ENCODE measurements around the gene MORN3. TPM values are rescaled to one million over a fixed set of nuclear protein-coding genes. Genes with fewer than 3 reads are reported as not detected.
"Not testable (repeated sequence)": the region's sequence is repeated elsewhere in the genome, so short reads cannot be mapped to it uniquely, and the experiment has no call there.

MORN3 gene, protein sequence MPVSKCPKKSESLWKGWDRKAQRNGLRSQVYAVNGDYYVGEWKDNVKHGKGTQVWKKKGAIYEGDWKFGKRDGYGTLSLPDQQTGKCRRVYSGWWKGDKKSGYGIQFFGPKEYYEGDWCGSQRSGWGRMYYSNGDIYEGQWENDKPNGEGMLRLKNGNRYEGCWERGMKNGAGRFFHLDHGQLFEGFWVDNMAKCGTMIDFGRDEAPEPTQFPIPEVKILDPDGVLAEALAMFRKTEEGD
- 1 to 10 TPM in 3 of 4 donors, under 1 TPM in 1; 0.40 to 2.3 (median 1.1) TPM for total RNA-seq

DNA sequence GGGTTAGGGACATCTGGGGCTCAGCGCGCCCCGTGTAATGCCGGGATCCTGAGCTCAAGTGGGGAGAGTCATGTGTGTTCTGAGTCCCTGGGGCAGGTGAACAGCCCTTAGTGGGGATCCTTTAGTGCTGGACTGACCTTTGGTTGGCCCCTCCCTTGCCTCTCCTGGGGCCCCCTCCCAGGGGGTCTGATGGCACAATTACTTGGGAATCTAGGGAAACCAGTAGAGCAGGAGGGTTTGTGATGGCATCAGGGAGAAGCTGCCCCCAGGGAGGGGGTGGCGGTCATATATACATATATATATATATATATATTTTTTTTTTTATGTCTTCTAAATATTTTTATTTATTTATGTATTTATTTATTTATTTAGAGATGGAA, at the start of gene MORN3:
MORN3 (minus strand) TSS at position 134 of the 380 bp plus-strand sequence. CDS start 171 bp downstream, outside the sequence.
- intact Hi-C loops (cut with DNase I) = loop anchor here (5.0 kb wide), 1 partner anchor 117 kb away; no protein-coding TSS in a partner anchor
- Histone ChIP-seq H3K4me3 (replicated peaks in 1 of 3) (no peak within 1 kb of the TSS), H3K4me1 (peaks cover 0 to 6% of the 10 kb centered on the region in 2 donors), H3K27ac (no peak within 1 kb of the TSS), H3K9me3 (no peaks in the 10 kb centered on the region), H3K27me3 (no peaks in the 10 kb centered on the region), H3K36me3 (no peaks in the 10 kb centered on the region)
- DNase-seq = no peak
- 92 to 94% methylated on average over 5 of the region's 5 CpGs for WGBS, 2 donors
- no peak for TF ChIP-seq POLR2A (IDR thresholded peaks at IDR 0.05)
- TF ChIP-seq, protein P1, sequence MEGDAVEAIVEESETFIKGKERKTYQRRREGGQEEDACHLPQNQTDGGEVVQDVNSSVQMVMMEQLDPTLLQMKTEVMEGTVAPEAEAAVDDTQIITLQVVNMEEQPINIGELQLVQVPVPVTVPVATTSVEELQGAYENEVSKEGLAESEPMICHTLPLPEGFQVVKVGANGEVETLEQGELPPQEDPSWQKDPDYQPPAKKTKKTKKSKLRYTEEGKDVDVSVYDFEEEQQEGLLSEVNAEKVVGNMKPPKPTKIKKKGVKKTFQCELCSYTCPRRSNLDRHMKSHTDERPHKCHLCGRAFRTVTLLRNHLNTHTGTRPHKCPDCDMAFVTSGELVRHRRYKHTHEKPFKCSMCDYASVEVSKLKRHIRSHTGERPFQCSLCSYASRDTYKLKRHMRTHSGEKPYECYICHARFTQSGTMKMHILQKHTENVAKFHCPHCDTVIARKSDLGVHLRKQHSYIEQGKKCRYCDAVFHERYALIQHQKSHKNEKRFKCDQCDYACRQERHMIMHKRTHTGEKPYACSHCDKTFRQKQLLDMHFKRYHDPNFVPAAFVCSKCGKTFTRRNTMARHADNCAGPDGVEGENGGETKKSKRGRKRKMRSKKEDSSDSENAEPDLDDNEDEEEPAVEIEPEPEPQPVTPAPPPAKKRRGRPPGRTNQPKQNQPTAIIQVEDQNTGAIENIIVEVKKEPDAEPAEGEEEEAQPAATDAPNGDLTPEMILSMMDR (IDR thresholded peaks at IDR 0.05) = no peak

DNA sequence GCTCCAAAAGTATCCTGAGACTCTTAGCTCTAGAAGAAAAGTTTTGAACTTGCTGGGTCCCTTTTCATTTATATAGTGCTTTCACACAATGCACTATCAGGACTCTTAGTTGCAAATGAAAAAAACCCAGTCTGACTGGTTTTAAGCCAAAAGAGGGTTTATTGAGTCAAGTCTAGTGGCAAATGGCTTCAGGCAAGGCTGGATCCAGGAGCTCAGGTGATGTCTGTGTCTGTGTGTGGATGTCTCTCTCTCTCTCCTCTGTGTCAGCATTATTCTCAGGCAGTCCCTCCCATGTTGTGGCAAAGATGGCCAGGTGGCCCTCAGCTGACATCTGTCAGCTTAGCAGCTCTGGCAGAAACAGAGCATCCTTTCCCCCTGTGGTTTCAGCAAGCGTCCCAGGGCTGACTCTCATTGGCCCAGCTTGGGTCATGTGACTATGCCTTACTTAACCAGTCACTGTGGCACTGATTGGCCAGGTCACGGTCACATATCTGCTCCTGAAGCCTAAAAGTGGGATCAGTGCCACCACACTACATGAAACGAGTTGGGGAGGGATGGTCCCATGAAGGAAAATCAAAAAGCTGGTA, 49.3 kb upstream of the MORN3 start:
- Histone ChIP-seq H3K27ac (no peak overlapping the region), H3K4me3 (replicated peaks in 1 of 3) (no peak overlapping the region), H3K27me3 (no peaks in the 10 kb centered on the region), H3K4me1 (peaks cover 3 to 4% of the 10 kb centered on the region in 2 donors), H3K36me3 (no peaks in the 10 kb centered on the region), H3K9me3 (no peaks in the 10 kb centered on the region)
- 86 to 89% methylated on average over 3 of the region's 3 CpGs for WGBS, 2 donors
- DNase-seq = no peak
- intact Hi-C loops (cut with DNase I) = no loop called here
- no peak for TF ChIP-seq POLR2A (IDR thresholded peaks at IDR 0.05)
- TF ChIP-seq, protein P1 (IDR thresholded peaks at IDR 0.05) = no peak

DNA sequence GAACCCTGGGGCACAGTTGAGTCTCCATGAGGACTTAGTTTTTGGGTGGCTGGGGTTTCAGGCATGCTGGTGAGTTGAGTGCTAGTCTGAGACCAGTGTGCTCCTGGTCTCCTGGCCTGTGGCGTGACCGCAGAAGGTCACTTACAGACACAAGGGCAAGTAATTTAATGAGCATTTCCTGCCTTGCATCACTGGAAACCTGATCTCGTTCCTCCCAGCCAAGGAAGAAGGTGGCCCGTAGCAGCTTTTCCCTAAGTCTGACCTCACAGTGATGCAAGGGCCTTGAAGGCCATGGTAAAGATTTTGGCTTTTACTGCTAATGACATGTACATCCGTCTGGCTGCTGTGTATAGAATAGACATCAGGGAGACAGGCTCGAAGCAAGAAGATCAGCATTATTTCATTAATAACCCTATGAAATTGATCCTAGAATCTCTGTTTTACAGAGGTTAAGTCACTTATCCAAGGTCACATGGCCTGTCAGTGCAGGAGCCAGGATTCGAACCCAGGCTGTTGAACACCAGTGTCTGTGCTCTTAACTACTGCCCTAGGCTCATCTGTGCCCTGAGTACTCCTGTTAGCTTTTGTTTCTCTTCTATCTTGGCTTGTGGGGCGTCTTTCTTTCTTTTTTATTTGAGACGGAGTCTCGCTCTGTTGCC, 47.7 kb upstream of the MORN3 start:
- Histone ChIP-seq H3K4me3 (replicated peaks in 1 of 3) (no peak overlapping the region), H3K27ac (no peak overlapping the region), H3K9me3 (no peaks in the 10 kb centered on the region), H3K4me1 (peaks cover 6 to 11% of the 10 kb centered on the region in 2 donors), H3K36me3 (no peaks in the 10 kb centered on the region), H3K27me3 (no peaks in the 10 kb centered on the region)
- no peak for DNase-seq
- 86 to 87% methylated on average over 9 to 10 of the region's 10 CpGs for WGBS, 2 donors
- intact Hi-C loops (cut with DNase I) = no loop called here
- TF ChIP-seq, protein P1 (IDR thresholded peaks at IDR 0.05) = no peak
- no peak for TF ChIP-seq POLR2A (IDR thresholded peaks at IDR 0.05)

DNA sequence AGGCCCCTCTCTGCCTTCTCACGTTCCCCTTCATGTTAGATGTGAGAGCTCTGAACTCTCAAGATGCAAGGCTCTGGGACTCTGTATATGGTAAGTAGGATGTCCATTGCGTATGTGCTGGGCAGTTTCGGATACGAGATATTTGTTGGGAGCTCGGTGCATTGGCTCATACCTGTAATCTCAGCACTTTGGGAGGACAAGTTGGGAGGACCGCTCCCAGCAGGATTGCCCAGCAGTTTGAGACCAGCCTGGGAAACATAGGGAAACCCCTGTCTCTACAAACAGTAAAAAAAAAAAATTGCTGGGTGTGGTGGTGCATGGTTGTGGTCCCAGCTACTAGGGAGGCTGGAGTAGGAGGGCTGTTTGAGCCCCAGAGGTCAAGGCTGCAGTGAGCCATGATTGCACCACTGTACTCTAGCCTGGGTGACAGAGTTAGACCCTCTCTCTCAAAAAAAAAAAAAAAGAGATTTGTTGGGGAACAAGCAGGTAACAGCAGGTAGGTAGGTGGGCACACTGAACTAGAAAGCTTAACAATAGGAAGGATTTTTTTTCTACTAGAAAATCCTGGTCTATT, 46.5 kb upstream of the MORN3 start:
- H3K4me1 ChIP-seq = peaks cover 11 to 14% of the 10 kb centered on the region in 2 donors
- no peaks in the 10 kb centered on the region for H3K27me3 ChIP-seq
- 78 to 82% methylated on average over 6 of the region's 6 CpGs for WGBS, 2 donors
- no peak overlapping the region for H3K27ac ChIP-seq
- H3K9me3 ChIP-seq = no peaks in the 10 kb centered on the region
- H3K4me3 ChIP-seq (replicated peaks in 1 of 3) = no peak overlapping the region
- intact Hi-C loops (cut with DNase I) = no loop called here
- DNase-seq = no peak
- H3K36me3 ChIP-seq = no peaks in the 10 kb centered on the region
- TF ChIP-seq, protein P1 (IDR thresholded peaks at IDR 0.05) = no peak
- no peak for TF ChIP-seq POLR2A (IDR thresholded peaks at IDR 0.05)

DNA sequence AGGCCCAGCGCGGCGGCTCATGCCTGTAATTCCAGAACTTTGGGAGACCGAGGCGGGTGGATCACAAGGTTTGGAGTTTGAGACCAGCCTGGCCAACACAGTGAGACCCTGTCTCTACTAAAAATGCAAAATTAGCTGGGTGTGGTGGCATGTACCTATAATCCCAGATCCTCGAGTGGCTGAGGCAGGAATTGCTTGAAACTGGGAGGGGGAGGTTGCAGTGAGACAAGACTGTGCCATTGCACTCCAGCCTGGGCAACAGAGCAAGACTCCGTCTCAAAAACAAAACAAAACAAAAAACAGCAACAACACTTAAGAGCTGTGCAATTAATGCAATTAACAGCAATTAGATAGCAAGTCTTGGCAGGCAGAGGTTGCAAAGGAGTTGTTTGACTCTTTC, 45.6 kb upstream of the MORN3 start:
- H3K4me1 ChIP-seq = peaks cover 11 to 14% of the 10 kb centered on the region in 2 donors
- H3K27ac ChIP-seq; H3K4me3 ChIP-seq (replicated peaks in 1 of 3); H3K9me3 ChIP-seq; H3K36me3 ChIP-seq; DNase-seq; H3K27me3 ChIP-seq; intact Hi-C loops (cut with DNase I): not testable (repeated sequence)
- WGBS, 2 donors = 94 to 98% methylated on average over 7 of the region's 7 CpGs
